IPS-18a (cell line): ENCODE data around the gene TNS1.

Source experiments
- H3K27ac ChIP-seq: one replicate; pipeline ENCODE4 v1.5.1; 2013; ENCODE audit warnings: low read length
- H3K27me3 ChIP-seq: one replicate; pipeline ENCODE4 v1.6.1; 2013; ENCODE audit warnings: mild to moderate bottlenecking, low read length; ENCODE audit not compliant: control insufficient read depth, insufficient read depth
- H3K36me3 ChIP-seq: one replicate; pipeline ENCODE4 v1.6.1; 2013; ENCODE audit warnings: low read depth, low read length; ENCODE audit not compliant: control insufficient read depth
- H3K4me1 ChIP-seq: one replicate; pipeline ENCODE4 v1.6.1; 2013; ENCODE audit warnings: low read depth, low read length; ENCODE audit not compliant: control insufficient read depth
- H3K4me3 ChIP-seq: one replicate; pipeline ENCODE4 v1.5.1; 2013; ENCODE audit warnings: low read length
- H3K9ac ChIP-seq: one replicate; pipeline ENCODE4 v1.6.1; 2013; ENCODE audit warnings: mild to moderate bottlenecking, low read length, moderate library complexity
- H3K9me3 ChIP-seq: one replicate; pipeline ENCODE4 v1.6.1; 2013; ENCODE audit warnings: low read depth, low read length; ENCODE audit not compliant: control insufficient read depth

TNS1 gene

DNA sequence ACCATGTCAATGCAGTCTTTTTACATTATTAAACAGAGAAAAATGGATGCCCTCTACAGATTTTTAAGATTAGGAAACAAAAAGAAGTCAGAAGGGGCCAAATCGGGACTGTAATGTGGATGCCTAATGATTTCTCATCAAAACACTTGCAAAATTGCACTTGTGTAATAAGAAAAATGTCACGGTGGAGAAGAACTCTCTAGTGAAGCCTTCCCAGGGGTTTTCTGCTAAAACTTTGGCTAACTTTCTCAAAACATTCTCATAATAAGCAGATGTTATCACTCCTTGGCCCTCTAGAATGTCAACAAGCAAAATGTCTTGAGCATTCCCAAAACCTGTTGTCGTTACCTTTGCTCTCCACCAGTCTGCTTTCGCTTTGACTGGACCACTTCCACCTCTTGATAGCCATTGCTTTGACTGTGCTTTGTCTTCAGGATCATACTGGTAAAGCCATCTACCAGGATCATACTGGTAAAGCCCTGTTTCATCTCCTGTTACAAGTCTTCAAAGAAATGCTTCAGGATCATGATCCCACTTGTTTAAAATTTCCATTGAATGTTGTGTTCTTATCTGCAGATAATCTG lies 226.8 kb downstream of the TNS1 start:
- H3K27me3 ChIP-seq, result no peaks in the 10 kb centered on the region
- no peaks in the 10 kb centered on the region for H3K36me3 ChIP-seq
- no peaks in the 10 kb centered on the region for H3K4me1 ChIP-seq
- H3K9ac ChIP-seq, result no peak overlapping the region
- H3K4me3 ChIP-seq, result no peak overlapping the region
- no peak overlapping the region for H3K27ac ChIP-seq
- H3K9me3 ChIP-seq, result no peaks in the 10 kb centered on the region

DNA sequence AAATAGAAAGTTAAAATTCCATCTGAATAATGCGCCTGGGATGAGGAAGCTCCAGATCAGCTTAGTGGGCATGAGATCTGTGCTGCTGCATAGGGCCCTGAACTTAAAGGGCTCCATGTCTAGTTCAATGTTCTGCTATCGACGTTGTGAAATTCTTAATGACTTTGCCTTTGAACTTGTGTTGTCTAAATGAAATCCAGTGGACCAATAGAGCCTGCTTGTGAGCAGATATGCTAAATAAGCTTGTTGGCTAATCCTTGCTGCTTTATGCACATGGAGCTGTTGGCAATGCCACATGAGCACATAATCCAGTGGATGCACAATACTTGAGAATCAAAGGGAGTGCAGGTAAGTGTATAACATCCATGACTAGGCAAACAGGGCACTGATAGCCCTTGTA lies 228.6 kb downstream of the TNS1 start:
- no peak overlapping the region for H3K4me3 ChIP-seq
- H3K9ac ChIP-seq, result no peak overlapping the region
- H3K27ac ChIP-seq, result no peak overlapping the region
- no peaks in the 10 kb centered on the region for H3K27me3 ChIP-seq
- no peaks in the 10 kb centered on the region for H3K4me1 ChIP-seq
- H3K36me3 ChIP-seq, result no peaks in the 10 kb centered on the region
- H3K9me3 ChIP-seq, result no peaks in the 10 kb centered on the region

DNA sequence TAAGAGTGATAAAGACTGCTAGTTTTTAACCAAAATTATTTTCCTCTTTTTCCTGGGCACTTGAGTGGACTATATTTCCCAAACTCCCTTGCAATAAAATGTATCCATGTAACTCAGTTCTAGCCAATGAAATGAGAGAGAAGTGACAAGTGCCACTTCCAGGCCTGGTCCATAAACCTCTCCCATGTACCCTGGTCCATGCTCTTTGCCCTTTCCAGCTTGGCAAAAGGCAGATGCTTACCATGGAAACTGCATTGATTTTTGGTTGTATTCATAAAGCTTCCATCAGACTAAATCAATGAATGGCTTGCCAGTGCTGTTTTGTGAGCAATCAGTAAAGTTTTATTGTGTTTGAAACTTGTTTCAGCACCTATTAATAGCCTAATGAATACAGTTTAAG lies 229.3 kb downstream of the TNS1 start:
- Histone ChIP-seq H3K27me3 (no peaks in the 10 kb centered on the region), H3K36me3 (no peaks in the 10 kb centered on the region), H3K9me3 (no peaks in the 10 kb centered on the region), H3K9ac (no peak overlapping the region), H3K4me1 (no peaks in the 10 kb centered on the region), H3K27ac (no peak overlapping the region), H3K4me3 (no peak overlapping the region)

DNA sequence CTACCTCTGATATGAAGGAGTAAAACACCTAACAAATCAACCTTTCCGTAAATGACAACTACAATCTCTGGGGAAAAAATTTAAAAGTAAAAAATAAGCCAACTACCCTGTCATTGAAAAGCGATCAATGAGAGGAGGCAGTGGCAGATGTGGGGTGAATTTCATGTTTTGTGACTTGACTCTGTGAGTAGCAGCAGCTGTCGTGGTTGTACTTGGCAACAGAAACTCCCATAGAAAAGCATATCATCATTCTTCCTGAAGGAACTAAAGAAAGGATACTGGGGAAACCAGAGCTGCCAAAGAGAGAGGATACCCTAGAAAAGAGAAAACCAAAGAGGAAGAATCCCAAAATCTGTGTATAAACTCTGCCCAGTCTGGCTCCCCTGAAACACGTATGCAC lies 236.4 kb downstream of the TNS1 start:
- H3K27me3 ChIP-seq, result no peaks in the 10 kb centered on the region
- H3K9ac ChIP-seq, result no peak overlapping the region
- no peaks in the 10 kb centered on the region for H3K36me3 ChIP-seq
- H3K4me3 ChIP-seq, result no peak overlapping the region
- H3K27ac ChIP-seq, result no peak overlapping the region
- H3K4me1 ChIP-seq, result no peaks in the 10 kb centered on the region
- H3K9me3 ChIP-seq, result peaks cover 4% of the 10 kb centered on the region

DNA sequence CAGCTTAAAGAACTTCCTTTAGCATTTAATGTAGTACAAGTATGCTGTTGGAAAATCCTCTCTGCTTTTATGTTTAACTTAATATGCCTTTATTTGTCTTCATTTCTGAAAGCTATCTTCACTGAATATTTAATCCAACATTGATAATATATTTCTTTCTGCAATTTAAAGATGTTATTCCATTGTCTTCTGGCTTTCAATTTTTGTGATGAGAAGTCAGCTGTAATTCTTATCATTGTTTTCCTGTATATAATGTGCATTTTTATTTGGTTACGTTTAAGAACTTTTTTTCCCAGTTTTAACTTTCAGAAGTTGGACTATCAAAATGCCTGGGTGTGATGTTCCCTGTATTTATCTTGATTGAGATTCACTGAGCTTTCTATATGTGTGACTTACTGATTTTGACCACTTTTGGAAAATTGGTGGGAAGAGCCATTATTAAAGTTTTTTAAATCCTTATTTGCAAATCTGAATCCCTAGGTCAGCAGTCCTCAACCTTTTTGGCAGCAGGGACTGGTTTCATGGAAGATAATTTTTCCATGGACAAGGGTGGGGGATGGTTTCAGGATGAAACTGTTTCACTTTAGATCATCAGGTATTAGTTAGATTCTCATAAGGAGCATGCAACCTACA lies 241.0 kb downstream of the TNS1 start:
- H3K9ac ChIP-seq, result no peak overlapping the region
- H3K4me3 ChIP-seq, result no peak overlapping the region
- peaks cover 4% of the 10 kb centered on the region for H3K9me3 ChIP-seq
- no peaks in the 10 kb centered on the region for H3K36me3 ChIP-seq
- no peaks in the 10 kb centered on the region for H3K27me3 ChIP-seq
- no peaks in the 10 kb centered on the region for H3K4me1 ChIP-seq
- H3K27ac ChIP-seq, result no peak overlapping the region

DNA sequence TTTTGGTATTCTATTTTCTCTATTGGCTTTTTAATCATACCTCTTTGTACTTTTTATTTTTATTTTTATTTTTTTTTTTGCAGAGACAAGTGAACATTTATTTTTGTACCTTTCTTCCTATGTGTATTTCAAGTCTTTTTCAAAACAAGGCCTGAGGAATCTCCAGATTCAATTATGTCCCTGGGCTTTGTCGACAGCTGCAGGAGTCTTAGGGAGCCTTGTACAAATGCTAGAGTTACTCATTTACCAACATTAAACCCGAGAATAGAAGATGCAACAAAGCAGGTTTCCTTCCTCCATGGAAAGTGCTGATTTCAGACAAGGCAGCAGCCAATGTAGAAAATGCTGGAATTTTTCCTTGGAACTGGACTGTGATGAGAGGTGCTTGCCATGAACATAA lies 242.8 kb downstream of the TNS1 start:
- H3K27ac ChIP-seq, result no peak overlapping the region
- H3K36me3 ChIP-seq, result no peaks in the 10 kb centered on the region
- H3K27me3 ChIP-seq, result no peaks in the 10 kb centered on the region
- H3K4me1 ChIP-seq, result no peaks in the 10 kb centered on the region
- no peak overlapping the region for H3K4me3 ChIP-seq
- H3K9ac ChIP-seq, result no peak overlapping the region
- H3K9me3 ChIP-seq, result peaks cover 4% of the 10 kb centered on the region

DNA sequence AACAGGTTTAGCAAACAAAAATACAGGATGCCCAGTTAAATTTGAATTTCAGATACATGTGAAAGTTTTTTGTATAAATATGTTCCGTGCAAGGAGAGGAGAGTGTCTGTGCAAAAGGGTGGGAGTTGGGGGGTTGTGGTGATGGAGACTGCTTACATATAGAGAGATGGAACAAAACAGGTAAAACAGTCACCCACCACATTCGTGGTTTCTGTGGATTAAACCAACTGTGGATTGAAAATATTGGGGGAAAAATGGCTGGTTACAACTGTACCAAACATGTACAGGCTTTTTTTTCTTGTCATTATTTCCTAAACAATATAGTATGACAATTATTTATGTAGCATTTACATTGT lies 245.7 kb downstream of the TNS1 start:
- H3K9me3 ChIP-seq, result peaks cover 4% of the 10 kb centered on the region
- no peak overlapping the region for H3K9ac ChIP-seq
- H3K27me3 ChIP-seq, result no peaks in the 10 kb centered on the region
- H3K36me3 ChIP-seq, result no peaks in the 10 kb centered on the region
- no peak overlapping the region for H3K4me3 ChIP-seq
- no peaks in the 10 kb centered on the region for H3K4me1 ChIP-seq
- H3K27ac ChIP-seq, result no peak overlapping the region

DNA sequence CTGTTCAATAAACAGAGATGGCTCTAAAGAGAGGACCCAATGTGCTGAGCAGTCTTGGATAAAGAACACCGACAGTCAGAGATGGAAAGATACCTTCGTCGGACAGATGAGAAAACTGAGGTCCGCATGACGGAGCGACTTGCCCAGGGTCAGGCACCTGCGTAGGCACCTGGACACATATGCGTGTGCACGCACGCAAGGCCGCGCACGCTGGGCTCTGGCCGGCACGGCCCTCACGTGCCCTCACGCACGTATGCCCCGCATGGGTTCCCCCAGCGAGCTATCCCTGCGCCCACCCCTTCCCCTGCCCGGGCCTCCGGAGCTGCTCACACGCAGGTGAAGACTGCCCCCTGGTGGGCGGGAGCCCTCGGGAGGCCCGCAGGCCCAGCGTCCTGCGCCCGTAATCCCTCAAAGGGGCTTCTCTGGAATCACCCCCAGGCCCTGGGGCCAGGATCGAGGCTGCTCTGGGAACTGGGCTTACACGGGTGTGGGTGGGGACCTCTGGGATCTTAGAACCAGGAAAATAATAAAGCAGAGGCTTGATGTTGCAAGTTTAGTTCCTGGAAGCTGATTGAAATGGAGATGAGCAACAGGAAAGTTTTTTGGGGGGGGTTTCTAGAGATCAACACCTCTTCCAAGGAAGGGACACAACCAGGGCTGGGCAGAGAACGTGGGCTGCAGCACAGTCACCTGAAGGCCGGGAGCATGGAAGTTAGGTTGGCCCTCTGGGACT lies 246.3 kb downstream of the TNS1 start:
- Histone ChIP-seq H3K9ac (no peak overlapping the region), H3K36me3 (no peaks in the 10 kb centered on the region), H3K27me3 (no peaks in the 10 kb centered on the region), H3K27ac (no peak overlapping the region), H3K4me3 (peak overlapping the region; percentile 30), H3K4me1 (no peaks in the 10 kb centered on the region), H3K9me3 (no peaks in the 10 kb centered on the region)

DNA sequence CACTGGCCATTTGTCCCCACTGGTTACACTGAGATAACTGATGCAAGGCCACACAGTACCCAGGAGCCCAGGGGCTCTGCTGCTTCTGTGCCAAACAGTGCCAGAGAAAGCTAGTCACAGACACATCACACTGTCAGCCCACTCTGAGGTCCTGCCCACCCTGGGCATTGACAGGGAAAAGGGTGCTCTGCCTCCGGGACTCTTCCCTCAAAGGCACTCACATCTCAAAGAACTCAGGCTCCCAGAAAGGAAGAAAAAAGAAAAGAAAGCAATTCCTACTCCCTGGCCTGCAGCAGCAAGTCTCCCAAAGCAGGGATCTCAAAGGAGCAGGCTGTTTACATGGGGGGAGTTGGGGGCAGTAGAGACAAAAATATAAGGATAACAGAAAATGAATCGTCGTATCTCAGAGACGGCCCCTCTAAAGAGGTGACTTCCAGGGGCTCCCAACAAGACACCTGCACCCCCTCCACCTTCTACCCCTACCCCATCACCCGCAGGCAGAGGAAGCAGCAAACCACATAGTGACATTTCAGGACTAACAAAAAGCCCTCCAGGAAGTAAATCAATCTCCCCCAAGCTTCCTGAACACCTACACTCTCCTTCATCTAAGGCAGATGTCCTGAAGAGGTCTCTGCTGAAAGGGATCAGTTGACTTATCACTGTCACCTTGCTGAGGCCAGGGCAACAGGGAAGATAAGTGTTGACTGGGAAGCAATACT lies 247.6 kb downstream of the TNS1 start:
- no peak overlapping the region for H3K27ac ChIP-seq

DNA sequence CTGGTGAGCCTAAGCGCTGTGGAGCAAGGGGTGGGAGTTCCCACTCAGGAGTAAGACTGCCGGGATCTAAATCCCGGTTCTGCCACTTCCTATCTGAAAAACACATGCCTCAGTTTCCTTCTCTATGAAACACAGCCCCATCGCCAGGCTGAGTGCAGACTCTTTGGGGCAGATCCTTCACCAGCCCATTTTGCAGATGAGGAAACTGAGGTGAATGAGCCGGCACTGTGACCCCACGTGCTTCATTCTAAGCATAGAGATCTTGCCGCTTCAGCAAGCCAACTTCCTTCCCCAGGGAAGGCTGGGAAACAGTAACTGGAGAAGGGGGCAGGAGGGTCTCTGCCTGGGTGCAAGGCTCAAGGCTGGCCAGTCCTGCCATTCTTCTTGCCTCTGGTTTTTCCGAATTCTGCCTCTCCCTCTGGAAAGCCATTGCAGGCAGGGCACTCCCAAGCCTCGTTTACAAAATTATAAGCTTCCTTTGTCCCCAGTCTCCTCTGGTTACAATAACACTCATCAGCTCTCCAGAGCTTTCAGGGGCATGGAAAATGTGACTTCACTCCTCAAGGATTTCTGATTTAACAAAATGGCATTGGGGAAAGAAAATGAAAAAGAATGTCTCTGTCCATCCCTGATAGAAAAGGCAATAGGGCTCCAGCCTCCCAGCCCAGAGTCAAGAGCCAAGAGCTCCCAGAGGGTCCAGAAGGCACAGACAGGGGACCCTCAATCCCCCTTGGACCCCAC lies 249.2 kb downstream of the TNS1 start:
- Histone ChIP-seq H3K9me3 (no peaks in the 10 kb centered on the region), H3K4me3 (no peak overlapping the region)

More for the DNA sequence above, 247.6 kb downstream of the TNS1 start:
- Histone ChIP-seq H3K9me3 (no peaks in the 10 kb centered on the region), H3K9ac (no peak overlapping the region), H3K4me3 (no peak overlapping the region), H3K27me3 (no peaks in the 10 kb centered on the region), H3K36me3 (no peaks in the 10 kb centered on the region), H3K4me1 (no peaks in the 10 kb centered on the region)

DNA sequence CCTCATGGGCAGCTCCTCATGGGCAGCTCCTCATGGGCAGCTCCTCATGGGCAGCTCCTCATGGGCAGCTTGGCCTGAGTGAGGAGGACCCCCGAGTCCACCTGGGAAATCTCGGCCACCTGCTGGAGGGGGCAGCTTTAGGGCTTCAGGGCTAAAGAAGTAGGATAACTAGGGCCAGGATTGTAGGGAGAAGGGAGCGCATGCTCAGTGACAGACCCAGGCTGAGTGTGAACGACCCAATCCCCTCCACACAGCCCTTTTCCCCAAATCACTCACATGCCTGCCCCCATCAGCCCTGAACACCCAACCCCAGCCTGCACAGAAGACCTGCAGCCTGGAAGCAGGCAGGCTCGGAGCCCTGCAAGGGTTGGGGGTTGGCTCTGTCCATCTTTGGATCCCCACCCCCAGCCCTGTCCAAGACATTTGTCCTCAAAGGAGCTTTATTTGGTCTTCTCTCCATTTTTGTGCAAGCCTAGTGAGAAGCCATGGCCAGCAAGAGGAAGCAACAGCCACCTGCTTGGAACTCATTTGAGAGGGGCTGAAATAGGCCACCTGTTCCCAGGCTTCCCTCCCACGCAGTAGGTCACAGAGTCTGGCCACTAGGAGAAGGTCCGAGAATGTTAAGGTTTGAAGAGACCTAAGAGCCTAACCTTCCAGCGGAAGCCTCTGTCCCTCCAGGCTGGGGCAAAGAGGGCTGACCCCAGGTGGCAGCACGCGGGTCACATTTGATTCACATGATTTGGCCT lies 249.9 kb downstream of the TNS1 start:
- H3K27ac ChIP-seq, result no peak overlapping the region
- H3K27me3 ChIP-seq, result no peaks in the 10 kb centered on the region
- H3K9me3 ChIP-seq, result no peaks in the 10 kb centered on the region
- H3K4me1 ChIP-seq, result no peaks in the 10 kb centered on the region
- no peak overlapping the region for H3K4me3 ChIP-seq
- H3K36me3 ChIP-seq, result no peaks in the 10 kb centered on the region
- H3K9ac ChIP-seq, result no peak overlapping the region

More for the DNA sequence above, 249.2 kb downstream of the TNS1 start:
- H3K36me3 ChIP-seq, result no peaks in the 10 kb centered on the region
- H3K9ac ChIP-seq, result no peak overlapping the region
- H3K27me3 ChIP-seq, result no peaks in the 10 kb centered on the region
- H3K4me1 ChIP-seq, result no peaks in the 10 kb centered on the region
- no peak overlapping the region for H3K27ac ChIP-seq
